HG03103 (cell line): ENCODE results near the gene PHKG2.

Experiments
- ATAC-seq: cut with Tn5 transposase; IDR thresholded peaks from one replicate; pipeline ENCODE4 v1.9.1; 2021; ENCODE audit warnings: low read depth; ENCODE audit not compliant: unreplicated experiment

Gene PHKG2

DNA sequence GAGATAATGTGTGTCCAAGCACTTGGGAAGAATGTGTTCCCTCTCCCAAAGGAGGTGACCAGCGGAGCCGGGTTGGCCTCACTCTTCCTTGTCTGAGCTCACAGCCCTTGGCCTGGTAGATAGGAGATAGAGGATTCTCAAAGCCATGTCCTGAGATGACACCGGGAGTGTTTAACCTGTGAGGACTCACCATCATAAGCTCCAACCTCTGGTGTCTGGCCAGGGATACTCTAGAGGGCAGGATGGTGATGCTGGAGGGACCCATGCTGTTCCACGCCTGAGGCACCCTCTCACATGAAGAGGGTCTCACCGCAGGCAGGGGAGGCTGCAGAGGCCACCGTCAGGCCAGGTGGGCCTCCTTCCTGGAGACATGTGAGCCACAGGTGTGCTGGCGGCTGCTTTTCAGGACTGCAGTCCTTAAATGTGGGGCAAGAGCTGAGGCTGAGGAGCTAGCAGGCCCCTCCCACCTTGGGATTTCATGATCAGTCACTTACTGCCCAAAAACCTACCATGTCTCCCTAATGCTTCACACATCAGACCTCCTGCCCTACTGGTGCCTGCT is 45.4 kb downstream of the PHKG2 start:
- ATAC-seq, result no peak

DNA sequence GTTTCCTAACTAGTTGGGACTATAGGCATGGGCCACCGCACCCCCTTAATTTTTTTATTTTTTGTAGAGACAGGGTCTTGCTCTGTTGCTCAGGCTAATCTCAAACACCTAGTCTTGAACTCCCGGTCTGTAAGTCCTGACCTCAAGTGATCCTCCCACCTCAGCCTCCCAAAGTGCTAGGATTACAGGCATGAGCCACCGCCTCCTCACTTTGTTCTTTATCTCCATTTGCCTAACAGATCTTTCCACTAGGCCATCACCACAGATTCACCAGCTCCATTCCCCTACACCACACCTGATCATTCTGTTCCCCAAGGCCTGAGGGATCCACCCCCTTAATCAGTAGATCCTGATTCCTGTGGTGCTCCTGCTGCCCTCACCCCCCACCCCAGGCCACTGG is 46.4 kb downstream of the PHKG2 start:
- no peak for ATAC-seq

DNA sequence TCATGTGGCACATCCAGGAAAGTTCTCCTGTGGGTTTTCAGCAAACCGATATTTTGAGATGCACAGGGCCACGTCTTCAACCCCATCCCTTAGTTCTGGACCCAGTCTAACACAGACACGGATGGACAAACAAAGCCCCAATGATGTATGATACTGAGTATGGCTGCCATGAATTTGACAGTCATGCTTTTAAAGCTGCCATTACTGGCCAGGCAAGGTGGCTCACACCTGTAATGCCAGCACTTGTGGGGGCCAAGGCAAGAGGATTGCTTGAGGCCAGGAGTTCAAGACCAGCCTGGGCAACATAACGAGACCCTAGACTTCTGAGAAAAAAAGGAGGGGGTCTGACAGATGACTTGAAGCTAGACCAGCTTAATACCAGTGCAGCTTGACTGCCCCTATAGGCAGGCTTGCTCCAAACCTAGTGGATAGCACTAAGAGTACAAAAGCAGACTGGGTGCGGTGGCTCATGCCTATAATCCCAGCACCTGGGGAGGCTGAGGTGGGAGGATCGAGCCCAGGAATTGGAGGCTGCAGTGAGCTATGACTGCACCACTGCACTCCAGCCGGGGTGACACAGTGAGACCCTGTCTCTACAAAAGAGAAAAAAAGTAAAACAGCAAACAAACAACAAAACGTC is 49.6 kb downstream of the PHKG2 start:
- no peak for ATAC-seq
